Epithelial cell of esophagus (primary cell): ENCODE data around the gene CD274.
"Not testable (repeated sequence)": the region's sequence is repeated elsewhere in the genome, so short reads cannot be mapped to it uniquely, and the experiment has no call there.

Experiments used
- DNase-seq: peaks from one replicate; pipeline ENCODE4 v3.0.0; 2010; ENCODE audit warnings: low read depth
- H3K4me3 ChIP-seq: 2 replicates; pipeline ENCODE4 v1.5.1; 2011; ENCODE audit warnings: mild to moderate bottlenecking, low read length, control low read depth
- CTCF ChIP-seq: IDR thresholded peaks from 2 replicates; pipeline ENCODE4 v1.5.1; 2011; ENCODE audit warnings: low read depth, mild to moderate bottlenecking, low read length, control low read depth, inconsistent platforms; ENCODE audit not compliant: insufficient read depth; ENCODE audit errors: missing control alignments

CD274 gene

GRCh38 chr9:5440426-5440825 lies 9.9 kb upstream of the CD274 start:
- no peak for DNase-seq
- H3K4me3 ChIP-seq: no peak overlapping the region
- TF ChIP-seq CTCF: no peak

- H3K4me3 ChIP-seq: no peak overlapping the region
- TF ChIP-seq CTCF: no peak
- DNase-seq: peak; percentile 85
Measured at GRCh38 chr9:5441043-5441442, 9.3 kb upstream of the CD274 start.

GRCh38 chr9:5442400-5443011 lies 7.8 kb upstream of the CD274 start:
- H3K4me3 ChIP-seq: no peak overlapping the region
- peak; percentile 67 for DNase-seq
- peak; percentile 61 for TF ChIP-seq CTCF

GRCh38 chr9:5443850-5444249 lies 6.5 kb upstream of the CD274 start:
- no peak for TF ChIP-seq CTCF
- no peak overlapping the region for H3K4me3 ChIP-seq
- DNase-seq: no peak

- not testable (repeated sequence) for DNase-seq, H3K4me3 ChIP-seq
Measured at GRCh38 chr9:5445096-5445495, 5.2 kb upstream of the CD274 start.

- TF ChIP-seq CTCF: no peak
- no peak for DNase-seq
Measured at GRCh38 chr9:5445886-5446285, 4.5 kb upstream of the CD274 start.

GRCh38 chr9:5446451-5447236 lies 3.7 kb upstream of the CD274 start:
- DNase-seq: peak; percentile 85
- no peak for TF ChIP-seq CTCF
- no peak overlapping the region for H3K4me3 ChIP-seq

More at GRCh38 chr9:5445886-5446285, 4.5 kb upstream of the CD274 start:
- H3K4me3 ChIP-seq: no peak overlapping the region
